HG03575 (cell line): ENCODE results near the gene ZNRD2.
A peak's percentile ranks its signal among the peaks of the same experiment; 100 is the strongest.

Source experiments
- ATAC-seq: cut with Tn5 transposase; IDR thresholded peaks from one replicate; pipeline ENCODE4 v1.9.1; 2021; ENCODE audit not compliant: unreplicated experiment, insufficient number of reproducible peaks, low FRiP score; ENCODE audit errors: extremely low read depth

Gene ZNRD2

GRCh38 chr11:65595543-65596281, 25.4 kb downstream of the ZNRD2 start, which contains the start of gene KCNK7:
Gene KCNK7, minus strand, starts transcription at chr11:65595800. Its CDS starts 28 bp downstream, at chr11:65595772.
- ATAC-seq = no peak

- ATAC-seq = no peak
Observed at GRCh38 chr11:65596520-65596919, 26.2 kb downstream of the ZNRD2 start.

- ATAC-seq = no peak
Observed at GRCh38 chr11:65598258-65598699, 28.0 kb downstream of the ZNRD2 start.

GRCh38 chr11:65599216-65599954, 29.1 kb downstream of the ZNRD2 start:
- ATAC-seq = no peak

- ATAC-seq = no peak
Observed at GRCh38 chr11:65599955-65600246, 29.6 kb downstream of the ZNRD2 start.

GRCh38 chr11:65604258-65604657, 34.0 kb downstream of the ZNRD2 start:
- ATAC-seq = no peak

- ATAC-seq = no peak
Observed at GRCh38 chr11:65606876-65607613, 36.8 kb downstream of the ZNRD2 start.

- no peak for ATAC-seq
Observed at GRCh38 chr11:65607614-65608426, 37.5 kb downstream of the ZNRD2 start.

GRCh38 chr11:65609229-65609628, 39.0 kb downstream of the ZNRD2 start:
- no peak for ATAC-seq

GRCh38 chr11:65609665-65610064, 39.4 kb downstream of the ZNRD2 start:
- no peak for ATAC-seq

GRCh38 chr11:65610404-65610803, 40.1 kb downstream of the ZNRD2 start:
- no peak for ATAC-seq

- no peak for ATAC-seq
Observed at GRCh38 chr11:65611028-65611757, 40.9 kb downstream of the ZNRD2 start.

GRCh38 chr11:65611758-65612603, 41.7 kb downstream of the ZNRD2 start:
- no peak for ATAC-seq

GRCh38 chr11:65612691-65613090, 42.4 kb downstream of the ZNRD2 start:
- ATAC-seq = no peak

GRCh38 chr11:65613091-65613928, 43.0 kb downstream of the ZNRD2 start:
- no peak for ATAC-seq

- ATAC-seq = peak; percentile 46
Observed at GRCh38 chr11:65615229-65615949, 45.1 kb downstream of the ZNRD2 start, which contains the start of gene PCNX3. Gene PCNX3, plus strand, starts transcription at chr11:65615776. Its CDS starts 536 bp downstream, at chr11:65616312.
